Measurements from ENCODE around the gene IRF4.

Gene IRF4

GRCh38 chr6:378090-378957 lies 13.2 kb upstream of the IRF4 start:
- H3K36me3 Mint-ChIP-seq = no peaks in the 10 kb centered on the region
- DNase-seq = no peak
- no peak overlapping the region for H3K27ac Mint-ChIP-seq
- peaks cover 20% of the 10 kb centered on the region for H3K4me1 Mint-ChIP-seq
- no peak overlapping the region for H3K4me3 Mint-ChIP-seq
- peaks cover 1% of the 10 kb centered on the region for H3K9me3 Mint-ChIP-seq
- H3K27me3 Mint-ChIP-seq = peaks cover 68% of the 10 kb centered on the region
- CTCF ChIA-PET = no interaction called here

- Mint-ChIP-seq H3K27ac (no peak overlapping the region), H3K27me3 (peaks cover 68% of the 10 kb centered on the region), H3K4me3 (no peak overlapping the region), H3K9me3 (peaks cover 1% of the 10 kb centered on the region), H3K4me1 (peaks cover 20% of the 10 kb centered on the region), H3K36me3 (no peaks in the 10 kb centered on the region)
- DNase-seq = no peak
- CTCF ChIA-PET = no interaction called here
Observed at GRCh38 chr6:378958-379409, 12.6 kb upstream of the IRF4 start.

- no peak for DNase-seq
- H3K27ac Mint-ChIP-seq = no peak overlapping the region
- no peak overlapping the region for H3K4me3 Mint-ChIP-seq
- no peaks in the 10 kb centered on the region for H3K36me3 Mint-ChIP-seq
- H3K27me3 Mint-ChIP-seq = peaks cover 68% of the 10 kb centered on the region
- H3K4me1 Mint-ChIP-seq = peaks cover 20% of the 10 kb centered on the region
- CTCF ChIA-PET = interaction anchor here (0.6 kb wide), 1 partner anchor 416 kb away, joined by 3 read pairs; no protein-coding TSS in a partner anchor
- peaks cover 1% of the 10 kb centered on the region for H3K9me3 Mint-ChIP-seq
Observed at GRCh38 chr6:379410-380181, 12.0 kb upstream of the IRF4 start.

- CTCF ChIA-PET = interaction anchor here (0.6 to 1.7 kb wide), 2 partner anchors 192 to 415 kb away, joined by 3 read pairs; no protein-coding TSS in a partner anchor
- DNase-seq = no peak
Observed at GRCh38 chr6:380234-381218, 11.0 kb upstream of the IRF4 start.

GRCh38 chr6:381742-382461 lies 9.7 kb upstream of the IRF4 start:
- CTCF ChIA-PET = interaction anchor here (1.7 kb wide), 1 partner anchor 193 kb away, joined by 3 read pairs; no protein-coding TSS in a partner anchor
- H3K9me3 Mint-ChIP-seq = no peaks in the 10 kb centered on the region

More at GRCh38 chr6:380234-381218, 11.0 kb upstream of the IRF4 start:
- Mint-ChIP-seq H3K36me3 (no peaks in the 10 kb centered on the region), H3K4me3 (no peak overlapping the region), H3K27me3 (peaks cover 64% of the 10 kb centered on the region), H3K27ac (no peak overlapping the region), H3K9me3 (no peaks in the 10 kb centered on the region), H3K4me1 (peaks cover 20% of the 10 kb centered on the region)

GRCh38 chr6:382883-383810 lies 8.4 kb upstream of the IRF4 start:
- Mint-ChIP-seq H3K36me3 (no peaks in the 10 kb centered on the region), H3K27me3 (peaks cover 61% of the 10 kb centered on the region), H3K4me1 (peaks cover 15% of the 10 kb centered on the region), H3K4me3 (no peak overlapping the region), H3K9me3 (no peaks in the 10 kb centered on the region), H3K27ac (no peak overlapping the region)
- CTCF ChIA-PET = interaction anchor here (1.0 to 1.3 kb wide), 2 partner anchors 193 to 210 kb away, joined by 3 to 5 read pairs; no protein-coding TSS in a partner anchor
- peak; percentile 14 for DNase-seq

More at GRCh38 chr6:381742-382461, 9.7 kb upstream of the IRF4 start:
- peaks cover 63% of the 10 kb centered on the region for H3K27me3 Mint-ChIP-seq
- no peak overlapping the region for H3K4me3 Mint-ChIP-seq
- no peak overlapping the region for H3K27ac Mint-ChIP-seq
- DNase-seq = peak; percentile 18
- no peaks in the 10 kb centered on the region for H3K36me3 Mint-ChIP-seq
- H3K4me1 Mint-ChIP-seq = peaks cover 18% of the 10 kb centered on the region

- H3K27me3 Mint-ChIP-seq = peaks cover 56% of the 10 kb centered on the region
- H3K4me3 Mint-ChIP-seq = no peak overlapping the region
- no peaks in the 10 kb centered on the region for H3K36me3 Mint-ChIP-seq
- H3K4me1 Mint-ChIP-seq = peaks cover 16% of the 10 kb centered on the region
- no peak overlapping the region for H3K27ac Mint-ChIP-seq
- peak; percentile 14 for DNase-seq
- CTCF ChIA-PET = interaction anchor here (1.0 to 1.3 kb wide), 2 partner anchors 194 to 209 kb away, joined by 3 to 5 read pairs; no protein-coding TSS in a partner anchor
- H3K9me3 Mint-ChIP-seq = no peaks in the 10 kb centered on the region
Observed at GRCh38 chr6:383856-384255, 7.7 kb upstream of the IRF4 start.

- Mint-ChIP-seq H3K9me3 (no peaks in the 10 kb centered on the region), H3K4me1 (peaks cover 21% of the 10 kb centered on the region), H3K27ac (no peak overlapping the region), H3K36me3 (no peaks in the 10 kb centered on the region), H3K27me3 (peaks cover 48% of the 10 kb centered on the region), H3K4me3 (no peak overlapping the region)
- CTCF ChIA-PET = no interaction called here
- DNase-seq = no peak
Observed at GRCh38 chr6:384898-385297, 6.7 kb upstream of the IRF4 start.

- Mint-ChIP-seq H3K27me3 (peaks cover 40% of the 10 kb centered on the region), H3K9me3 (no peaks in the 10 kb centered on the region), H3K36me3 (no peaks in the 10 kb centered on the region), H3K4me3 (no peak overlapping the region), H3K4me1 (peaks cover 23% of the 10 kb centered on the region), H3K27ac (no peak overlapping the region)
- CTCF ChIA-PET = interaction anchor here (1.4 kb wide), 1 partner anchor 336 kb away, joined by 3 read pairs; no protein-coding TSS in a partner anchor
- no peak for DNase-seq
Observed at GRCh38 chr6:385614-386013, 5.9 kb upstream of the IRF4 start.

- Mint-ChIP-seq H3K4me3 (no peak overlapping the region), H3K27ac (peak overlapping the region; percentile 59), H3K4me1 (peaks cover 29% of the 10 kb centered on the region), H3K9me3 (no peaks in the 10 kb centered on the region), H3K27me3 (peaks cover 37% of the 10 kb centered on the region), H3K36me3 (peaks cover 1% of the 10 kb centered on the region)
- CTCF ChIA-PET = interaction anchor here (1.4 kb wide), 1 partner anchor 335 kb away, joined by 3 read pairs; no protein-coding TSS in a partner anchor
- DNase-seq = peak; percentile 14
Observed at GRCh38 chr6:386688-387266, 4.8 kb upstream of the IRF4 start.

- Mint-ChIP-seq H3K4me1 (peaks cover 29% of the 10 kb centered on the region), H3K27me3 (peaks cover 31% of the 10 kb centered on the region), H3K36me3 (peaks cover 2% of the 10 kb centered on the region), H3K27ac (no peak overlapping the region), H3K9me3 (no peaks in the 10 kb centered on the region), H3K4me3 (no peak overlapping the region)
- CTCF ChIA-PET = interaction anchor here (1.0 to 1.1 kb wide), 3 partner anchors 197 to 401 kb away, joined by 3 to 5 read pairs (median 3); no protein-coding TSS in a partner anchor
- no peak for DNase-seq
Observed at GRCh38 chr6:387293-387741, 4.2 kb upstream of the IRF4 start.
